Stomach (tissue), 9 donors: ENCODE data around the gene MYO5A. TPM values are rescaled to one million over a fixed set of nuclear protein-coding genes. Genes with fewer than 3 reads are reported as not detected.

Experiments
- DNase-seq, 2 donors: peaks; one replicate each; pipeline versions ENCODE4 v3.0.0 to v3.0.0-alpha.2; 2013 to 2019
- H3K27ac ChIP-seq, 5 donors: fragments of 200-600 bp in 4 of 5; sonication (generic) in 4 of 5; one replicate each; pipeline ENCODE4 v1.5.1; 2013 to 2019; ENCODE audit warnings: mild to moderate bottlenecking in 1 of 5, moderate library complexity in 1 of 5
- H3K27me3 ChIP-seq, 3 donors: fragments of 200-600 bp; sonication (generic); one replicate each; pipeline ENCODE4 v1.5.1; 2017 to 2019; ENCODE audit warnings: mixed run types in 1 of 3
- H3K36me3 ChIP-seq, 4 donors: fragments of 200-600 bp; sonication (generic); 1 replicate in 3 of 4; 2 replicates in 1 of 4; pipeline ENCODE4 v1.5.1; 2016 to 2019
- H3K4me1 ChIP-seq, 4 donors: fragments of 200-600 bp; sonication (generic); one replicate each; pipeline ENCODE4 v1.5.1; 2016 to 2019
- H3K4me3 ChIP-seq, 4 donors: fragments of 200-600 bp; sonication (generic) in 3 of 4; one replicate each; pipeline ENCODE4 v1.5.1; 2016 to 2019; ENCODE audit warnings: mild to moderate bottlenecking in 1 of 4
- H3K9me3 ChIP-seq, 4 donors: fragments of 200-600 bp; sonication (generic); one replicate each; pipeline ENCODE4 v1.5.1; 2016 to 2019
- CTCF ChIP-seq, 7 experiments: fragments of 450-650 bp in 4 of 7; fragments of 200-600 bp in 3 of 7; sonication (generic) in 3 of 7; IDR thresholded peaks; one replicate each; pipeline ENCODE4 v1.5.1; 2016 to 2019; ENCODE audit warnings: antibody characterized with exemption in 7 of 7, control low read depth in 2 of 7, mild to moderate bottlenecking in 1 of 7
- EP300 ChIP-seq: sonication (generic); formaldehyde crosslinking; IDR thresholded peaks from one replicate; pipeline ENCODE4 v1.6.1; 2017; ENCODE audit warnings: antibody characterized with exemption
- POLR2A ChIP-seq, 4 donors: fragments of 450-650 bp; IDR thresholded peaks; one replicate each; pipeline ENCODE4 v1.6.1; 2016; ENCODE audit warnings: antibody characterized with exemption in 4 of 4, control low read depth in 2 of 4, mild to moderate bottlenecking in 1 of 4, moderate library complexity in 1 of 4
- POLR2AphosphoS5 ChIP-seq, 3 donors: sonication (generic); formaldehyde crosslinking; IDR thresholded peaks; one replicate each; pipeline ENCODE4 v1.6.1; 2016; ENCODE audit warnings: antibody characterized with exemption in 3 of 3
- WGBS, 5 donors: extraction: QIAGEN DNeasy Blood & Tissue Kit in 3 of 5; methylation state at CpG; one replicate each; pipeline versions ENCODE4 v1.1.5 to v1.1.7; 2013 to 2018; 5-methylcytosine and 5-hydroxymethylcytosine counted together
- intact Hi-C: fragments of 100-400 bp; cut with DNase I; formaldehyde crosslinking; loops from one replicate; pipeline ENCODE4 v1.15.1; 2023; ENCODE audit warnings: low total_unique reads
- polyA plus RNA-seq, 3 donors: library from polyadenylated mRNA; stranded (reverse); fragments of 200-250 nt; gene quantifications; one replicate each; pipeline ENCODE4 v1.2.3, GENCODE V29; 2013
- total RNA-seq, 5 donors: library from RNA; depleted of rRNA; stranded (reverse); fragments of >200 nt; gene quantifications; one replicate each; pipeline versions ENCODE4 v1.1.0 to v1.2.3, GENCODE V29; 2014 to 2016
- donor health status: healthy with polysubstance abuse.
- donor health status: Bipolar disorder and iron deficiency.
- donor health status: healthy.

Gene MYO5A
- total and polyA plus RNA-seq, 8 donors: 1.2 to 26.2 (median 12.0) TPM

GRCh38 chr15:52529940-52530339 lies 1.3 kb upstream of the MYO5A start:
- intact Hi-C loops: no loop called here
- Histone ChIP-seq H3K4me1 (peaks cover 10 to 25% (median 19%) of the 10 kb centered on the region in 4 donors), H3K27ac (peak overlapping the region in 3 of 5 donors; percentile 76 to 88 (median 87)), H3K4me3 (peak overlapping the region; percentile 66 to 85 (median 80)), H3K27me3 (peaks cover 0 to 13% (median 4%) of the 10 kb centered on the region in 3 donors), H3K9me3 (no peaks in the 10 kb centered on the region), H3K36me3 (no peaks in the 10 kb centered on the region)
- TF ChIP-seq EP300: no peak
- no peak for TF ChIP-seq POLR2AphosphoS5 (IDR thresholded peaks at IDR 0.05)
- TF ChIP-seq CTCF (IDR thresholded peaks at IDR 0.05): no peak
- no peak for TF ChIP-seq POLR2A (IDR thresholded peaks at IDR 0.05)
- DNase-seq: no peak
- WGBS, 5 donors: 25 to 38% (median 29%) methylated on average over 11 of the region's 11 CpGs

- Histone ChIP-seq H3K36me3 (no peaks in the 10 kb centered on the region), H3K4me1 (peaks cover 10 to 25% (median 19%) of the 10 kb centered on the region in 4 donors), H3K27ac (peak overlapping the region; percentile 62 to 88 (median 76)), H3K4me3 (peak overlapping the region; percentile 66 to 85 (median 80)), H3K27me3 (peaks cover 0 to 13% (median 4%) of the 10 kb centered on the region in 3 donors), H3K9me3 (no peaks in the 10 kb centered on the region)
- intact Hi-C loops: no loop called here
- WGBS, 5 donors: 2 to 5% (median 3%) methylated on average over 19 to 28 of the region's 28 CpGs
- TF ChIP-seq POLR2AphosphoS5 (IDR thresholded peaks at IDR 0.05) (no peak), CTCF (IDR thresholded peaks at IDR 0.05) (no peak), EP300 (no peak), POLR2A (IDR thresholded peaks at IDR 0.05) (no peak)
- peak in 1 of 2 donors; percentile 28 for DNase-seq
These were observed 753 bp upstream of the MYO5A start for GRCh38 chr15:52529341-52529924.

DNA sequence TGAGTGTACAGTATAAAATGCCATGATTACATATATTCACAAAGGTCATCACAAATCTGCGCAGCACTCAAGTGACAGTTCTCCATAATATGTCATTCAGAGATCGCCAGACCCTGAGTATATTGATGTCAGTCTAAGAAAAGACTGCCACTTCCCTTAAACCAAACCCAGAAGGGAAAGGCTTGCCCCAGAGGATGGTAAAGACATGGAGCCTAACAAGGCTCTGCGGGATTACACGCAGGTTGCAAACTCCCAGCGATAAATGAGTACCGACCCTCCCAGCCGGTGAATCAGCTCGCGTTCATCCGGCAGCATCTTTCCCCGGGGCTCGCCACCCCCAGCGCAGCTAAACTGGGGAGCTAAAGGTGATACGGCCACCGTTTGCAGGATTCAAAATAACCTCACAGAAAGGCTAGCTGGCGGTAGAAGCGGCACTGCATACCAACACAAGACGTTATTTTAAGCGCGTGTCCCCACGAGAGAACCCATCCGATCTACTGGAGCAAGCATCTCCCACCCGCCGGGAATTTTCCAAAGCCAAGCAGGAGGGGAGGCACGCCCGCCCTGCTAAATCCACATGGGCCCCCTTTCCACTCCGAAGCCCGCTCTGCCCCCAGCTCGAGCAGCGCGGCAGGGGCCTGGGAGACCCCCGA lies 643 bp downstream of the MYO5A start:
- TF ChIP-seq POLR2A (IDR thresholded peaks at IDR 0.05) (no peak), EP300 (no peak), CTCF (IDR thresholded peaks at IDR 0.05) (no peak), POLR2AphosphoS5 (IDR thresholded peaks at IDR 0.05) (no peak)
- Histone ChIP-seq H3K4me1 (peaks cover 10 to 31% (median 20%) of the 10 kb centered on the region in 4 donors), H3K9me3 (no peaks in the 10 kb centered on the region), H3K4me3 (peak overlapping the region; percentile 66 to 85 (median 80)), H3K36me3 (no peaks in the 10 kb centered on the region), H3K27me3 (peaks cover 0 to 13% (median 4%) of the 10 kb centered on the region in 3 donors), H3K27ac (peak overlapping the region; percentile 62 to 88 (median 76))
- DNase-seq: peak; percentile 26 to 54
- WGBS, 5 donors: 5 to 16% (median 7%) methylated on average over 8 to 32 of the region's 32 CpGs
- intact Hi-C loops: no loop called here

DNA sequence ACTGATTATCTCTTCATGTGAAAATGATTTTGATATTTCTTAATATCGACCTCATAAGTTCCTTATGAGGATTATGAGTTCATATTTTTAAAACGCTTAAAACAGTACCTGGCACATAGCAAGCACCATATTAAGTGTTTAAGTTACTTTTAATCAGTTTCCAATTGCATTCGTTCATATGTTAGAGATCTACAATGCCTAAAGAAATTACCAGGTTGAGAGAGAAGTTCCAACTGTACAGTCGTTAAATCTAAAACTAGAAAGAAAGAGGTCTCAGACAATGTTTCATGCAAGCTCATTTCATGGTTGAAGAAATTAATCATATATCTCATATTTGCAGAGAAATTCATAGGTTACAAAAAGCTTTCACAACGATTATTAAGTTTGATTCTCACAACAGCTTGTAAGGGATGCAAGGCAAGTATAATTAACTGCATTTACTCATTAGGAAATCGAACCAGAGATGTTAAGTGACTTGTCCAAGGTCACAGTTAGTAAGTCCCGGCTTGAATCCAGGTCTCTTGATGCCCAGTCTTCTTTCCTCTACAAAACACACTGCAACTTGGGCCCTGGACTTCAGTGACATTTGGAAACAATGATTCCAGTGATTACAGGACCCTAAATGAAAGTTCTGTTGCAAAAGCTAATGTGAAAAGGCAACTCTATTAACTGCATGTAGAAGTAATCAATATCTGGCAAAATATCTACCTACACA lies 1.3 kb downstream of the MYO5A start:
- DNase-seq: no peak
- TF ChIP-seq POLR2A (IDR thresholded peaks at IDR 0.05): no peak
- no peak for TF ChIP-seq CTCF (IDR thresholded peaks at IDR 0.05)
- TF ChIP-seq EP300: no peak
- no peak for TF ChIP-seq POLR2AphosphoS5 (IDR thresholded peaks at IDR 0.05)
- no peaks in the 10 kb centered on the region for H3K36me3 ChIP-seq
- no peaks in the 10 kb centered on the region for H3K9me3 ChIP-seq
- peaks cover 0 to 13% (median 4%) of the 10 kb centered on the region in 3 donors for H3K27me3 ChIP-seq
- 82 to 84% (median 82%) methylated on average over 7 of the region's 7 CpGs for WGBS, 5 donors
- peaks cover 10 to 38% (median 24%) of the 10 kb centered on the region in 4 donors for H3K4me1 ChIP-seq
- H3K4me3 ChIP-seq: peak overlapping the region; percentile 66 to 85 (median 80)
- H3K27ac ChIP-seq: peak overlapping the region in 1 of 5 donors; percentile 87
- intact Hi-C loops: no loop called here
